Measurements from ENCODE around the gene COMT.

- TF ChIP-seq ZNF274 (IDR thresholded peaks at IDR 0.05; ENCODE audit: low read depth, low read length) (no peak), CTCF (IDR thresholded peaks at IDR 0.05 in 2 of 3, conservative IDR thresholded peaks at IDR 0.05 in 1 of 3; ENCODE audit: borderline replicate concordance in 1 of 3, insufficient read depth in 1 of 3, low read depth in 2 of 3, low read length in 2 of 3) (no peak), POLR2AphosphoS5 (IDR thresholded peaks at IDR 0.05; ENCODE audit: low read depth, low read length) (0 out of 2 replicates have a peak, but pooled peaks have one; percentile 29), ZBTB33 (IDR thresholded peaks at IDR 0.05; ENCODE audit: extremely low read depth, insufficient replicate concordance, low read length) (no peak), MAX (IDR thresholded peaks at IDR 0.05) (no peak; the same call in 1 of the 2 replicates), ATF3 (IDR thresholded peaks at IDR 0.05) (no peak; the same call in 1 of the 2 replicates), FOSL1 (IDR thresholded peaks at IDR 0.05; ENCODE audit: low read depth) (no peak), EGR1 (IDR thresholded peaks at IDR 0.05; ENCODE audit: low read depth) (no peak), POLR2A (IDR thresholded peaks at IDR 0.05; ENCODE audit: borderline replicate concordance, extremely low read depth, insufficient read depth, insufficient read length) (no peak), EZH2phosphoT487 (IDR thresholded peaks at IDR 0.05; ENCODE audit: borderline replicate concordance) (no peak), RAD21 (IDR thresholded peaks at IDR 0.05; ENCODE audit: low read depth) (no peak)
Observed at GRCh38 chr22:19984201-19984753, 42.7 kb downstream of the COMT start.
